AG04449 (cell line): ENCODE results near the gene SPDYA.
A peak's percentile ranks its signal among the peaks of the same experiment; 100 is the strongest.

ENCODE experiments used
- CTCF ChIA-PET: fragments of 350-600 bp; formaldehyde crosslinking; extraction: SDS; loops from one replicate; lab custom pipeline; 2021; ENCODE audit warnings: antibody characterized with exemption; lab: Yijun Ruan, JAX
- POLR2A ChIA-PET: fragments of 400-600, 350-600 bp; formaldehyde crosslinking; extraction: SDS; loops from one replicate; lab custom pipeline; 2020; ENCODE audit warnings: antibody characterized with exemption, inconsistent platforms; lab: Yijun Ruan, JAX
- DNase-seq: peaks from one replicate; pipeline ENCODE4 v3.0.0-alpha.2; 2010; ENCODE audit warnings: low read depth, low spot score
- H3K4me3 ChIP-seq: 2 replicates; pipeline ENCODE4 v1.5.1; 2011; ENCODE audit warnings: low read depth, mild to moderate bottlenecking, control low read depth, low read length
- CTCF ChIP-seq: IDR thresholded peaks from one replicate; pipeline ENCODE4 v1.5.1; 2011; ENCODE audit warnings: mild to moderate bottlenecking, moderate library complexity, low read length, control low read depth, inconsistent platforms; ENCODE audit not compliant: insufficient read depth; ENCODE audit errors: missing control alignments

SPDYA gene

GRCh38 chr2:28894470-28895188, 84.0 kb downstream of the SPDYA start, which contains the start of gene WDR43:
Gene WDR43 (plus strand): TSS chr2:28894667. CDS start chr2:28894699, 32 bp downstream.
- TF ChIP-seq CTCF, result no peak
- POLR2A ChIA-PET, result interaction anchor here (0.7 kb wide), 1 partner anchor 24 kb away, joined by 4 read pairs; the partner anchor contains the start of gene TRMT61B
- CTCF ChIA-PET, result interaction anchor here (0.6 to 2.0 kb wide), 4 partner anchors 58 to 327 kb away, joined by 3 to 8 read pairs (median 4); no protein-coding TSS in a partner anchor
- H3K4me3 ChIP-seq, result peak within 1 kb of the TSS; percentile 93
- DNase-seq, result peak; percentile 94

DNA sequence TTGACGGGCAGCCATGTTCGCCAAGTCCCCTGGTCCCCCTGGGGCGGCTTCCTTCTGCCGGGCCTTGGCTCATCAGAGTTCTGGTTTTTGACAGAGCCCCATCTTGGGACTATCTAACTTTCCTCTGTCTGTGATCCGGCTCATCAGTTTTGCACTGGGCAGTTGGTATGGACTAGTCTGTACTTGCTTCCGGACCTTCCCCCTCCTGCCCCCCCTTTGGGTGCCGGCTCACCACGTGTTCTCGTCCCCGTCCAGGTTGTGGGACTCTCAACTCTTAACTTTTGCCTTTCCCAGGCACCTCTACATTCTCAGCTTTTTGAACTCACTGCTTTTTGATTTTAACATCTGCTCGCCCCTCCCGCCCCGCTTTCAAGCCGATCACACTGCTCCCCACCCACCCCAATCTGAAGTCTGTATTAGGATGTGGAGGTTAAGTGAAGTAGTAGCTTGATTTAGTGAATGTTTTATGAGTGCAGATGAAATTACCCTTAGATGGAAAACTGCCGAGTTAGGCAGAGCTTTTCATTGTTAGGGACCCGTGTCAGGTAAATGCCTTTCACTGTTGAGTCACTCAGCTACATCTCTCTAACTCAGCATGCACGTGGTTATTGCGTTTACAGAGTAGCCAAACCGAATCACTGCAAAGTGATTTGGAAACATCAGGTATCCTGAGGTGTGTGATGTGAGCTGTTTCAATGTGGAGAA, 84.7 kb downstream of the SPDYA start:
- H3K4me3 ChIP-seq, result peak overlapping the region; percentile 93
- ChIA-PET POLR2A (interaction anchor here (0.7 to 1.1 kb wide), 2 partner anchors 10 to 84 kb away, joined by 3 read pairs; no protein-coding TSS in a partner anchor), CTCF (interaction anchor here (1.2 to 2.0 kb wide), 5 partner anchors 73 to 328 kb away, joined by 3 to 8 read pairs (median 5); no protein-coding TSS in a partner anchor)
- no peak for TF ChIP-seq CTCF
- no peak for DNase-seq

DNA sequence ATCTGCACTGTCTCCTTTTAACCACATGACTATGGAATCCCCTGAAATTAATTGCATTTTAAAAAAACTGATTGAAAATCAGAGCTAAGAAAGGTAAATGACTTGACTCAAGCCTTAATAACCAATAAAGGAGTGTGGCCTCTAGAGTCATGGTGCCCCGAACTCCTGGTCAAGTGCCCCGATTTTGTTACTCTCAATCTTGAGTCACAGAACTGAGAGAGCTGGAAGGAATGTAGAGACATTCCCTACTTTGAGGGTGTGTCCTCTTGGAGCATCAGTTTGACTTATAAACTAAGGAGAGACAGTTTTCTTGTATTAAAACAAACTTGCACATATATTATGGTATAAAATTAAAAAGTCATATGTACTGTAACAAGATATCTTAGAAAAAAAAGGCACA, 86.3 kb downstream of the SPDYA start:
- ChIA-PET CTCF (interaction anchor here (1.8 to 2.0 kb wide), 2 partner anchors 75 to 76 kb away, joined by 7 to 8 read pairs; no protein-coding TSS in a partner anchor), POLR2A (no interaction called here)
- TF ChIP-seq CTCF, result no peak
- no peak overlapping the region for H3K4me3 ChIP-seq
- no peak for DNase-seq

- no peak for DNase-seq
- POLR2A ChIA-PET, result no interaction called here
- CTCF ChIA-PET, result no interaction called here
- no peak overlapping the region for H3K4me3 ChIP-seq
- TF ChIP-seq CTCF, result no peak
Observed at GRCh38 chr2:28898048-28898447, 87.4 kb downstream of the SPDYA start.
